A673 (cell line): ENCODE measurements around the gene NEK8.

Experiments
- CTCF ChIP-seq: fragments of 300-800, 200-600 bp; sonication (generic); conservative IDR thresholded peaks from 2 replicates; pipeline ENCODE4 v1.5.1; 2017; ENCODE audit warnings: low read depth, mild to moderate bottlenecking, antibody characterized with exemption, low read length, moderate library complexity, mixed read lengths
- EZH2 ChIP-seq: fragments of 200-600 bp; sonication (generic); IDR thresholded peaks from 2 replicates; pipeline ENCODE4 v1.6.1; 2017; ENCODE audit warnings: borderline replicate concordance, low read depth, mild to moderate bottlenecking, mixed read lengths, antibody characterized with exemption, low read length; ENCODE audit not compliant: poor library complexity, severe bottlenecking

DNA sequence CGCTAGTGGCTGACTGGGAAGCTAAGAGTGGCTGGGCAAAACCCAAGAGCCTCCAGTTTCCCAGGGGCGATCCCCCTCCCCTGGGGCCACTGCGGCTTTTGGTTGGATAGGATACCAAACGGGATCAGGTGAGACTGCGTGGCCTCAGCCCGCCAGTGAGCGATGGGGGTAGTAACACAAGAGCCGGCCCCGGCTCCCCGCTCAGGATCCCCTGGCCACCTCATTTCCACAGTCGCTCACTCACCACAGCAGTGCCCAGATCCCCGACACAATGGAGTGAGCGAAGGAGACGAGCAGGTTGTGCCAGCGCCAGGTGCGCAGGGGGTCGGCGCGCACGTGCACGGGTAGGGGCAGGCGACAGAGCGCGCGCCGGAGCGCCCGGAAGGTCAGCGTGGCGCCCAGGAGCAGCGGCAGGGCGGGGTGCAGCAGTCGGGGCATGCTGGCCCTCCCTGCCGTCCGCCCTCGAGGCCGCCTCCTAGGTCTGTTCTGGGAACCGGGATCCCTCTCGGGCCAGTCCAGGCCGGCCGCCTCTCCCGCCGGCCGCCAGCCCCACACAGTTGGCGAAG lies 2.8 kb upstream of the NEK8 start:
- TF ChIP-seq CTCF (no peak), EZH2 (no peak)
